Measurements from ENCODE around the gene TMPRSS11D. TPM values are rescaled to one million over a fixed set of nuclear protein-coding genes. Genes with fewer than 3 reads are reported as not detected.

Gene TMPRSS11D
- total RNA-seq, 1 experiment from 2014 or later = not detected

DNA sequence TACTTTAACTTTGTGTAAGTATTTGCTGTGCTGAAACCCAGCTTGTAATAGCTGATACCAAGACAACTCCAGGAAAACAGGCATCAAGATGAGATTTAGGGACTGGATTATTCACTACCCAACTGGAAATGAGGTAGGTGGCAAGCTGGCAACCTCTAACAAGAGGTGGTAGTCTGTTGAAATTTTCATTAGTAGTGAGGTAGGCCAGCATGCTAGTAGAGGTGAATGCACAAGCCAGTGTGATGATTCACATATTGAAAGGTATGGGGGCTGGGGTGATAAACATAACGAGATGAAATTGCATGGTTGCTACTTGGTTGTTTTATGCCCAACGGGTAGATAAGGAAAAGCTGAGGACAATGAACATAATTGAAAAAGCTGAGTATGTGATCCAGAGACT, 8.5 kb upstream of the TMPRSS11D start:
- H3K9me2 ChIP-seq (ENCODE audit: insufficient read depth) = no peaks in the 10 kb centered on the region
- no peaks in the 10 kb centered on the region for H3K9me3 ChIP-seq (ENCODE audit: insufficient read depth, low read depth)
- no peak overlapping the region for H2AFZ ChIP-seq
- BruUV-seq (replicated peaks) = no TSS peak
- H4K20me1 ChIP-seq (ENCODE audit: insufficient read depth) = no peaks in the 10 kb centered on the region
- no peak overlapping the region for H3K4me3 ChIP-seq
- ChIA-PET CTCF (no interaction called here), POLR2A (ENCODE audit: unreplicated experiment) (no interaction called here)
- intact Hi-C loops (cut with micrococcal nuclease; ENCODE audit: unreplicated experiment) = no loop called here
- no peaks in the 10 kb centered on the region for H3F3A ChIP-seq (ENCODE audit: insufficient read depth, low read depth)
- no peaks in the 10 kb centered on the region for H3K79me2 ChIP-seq (ENCODE audit: low read depth)
- H3K36me3 ChIP-seq (ENCODE audit: low read depth) = no peaks in the 10 kb centered on the region
- H3K27me3 ChIP-seq (ENCODE audit: insufficient read depth, low read depth) = no peaks in the 10 kb centered on the region
- no peak for DNase-seq
- no peak overlapping the region for H3K27ac ChIP-seq
- no peak overlapping the region for H3K4me2 ChIP-seq
- no peaks in the 10 kb centered on the region for H3K4me1 ChIP-seq (replicated peaks; ENCODE audit: insufficient read depth)
- no peak for TF ChIP-seq EZH2 (IDR thresholded peaks at IDR 0.05; ENCODE audit: low read depth)
- TF ChIP-seq CTCF (conservative IDR thresholded peaks at IDR 0.05) = no peak

GRCh38 chr4:67891645-67892044, 7.8 kb upstream of the TMPRSS11D start:
- intact Hi-C loops (cut with micrococcal nuclease; ENCODE audit: unreplicated experiment) = no loop called here
- ChIA-PET POLR2A (ENCODE audit: unreplicated experiment) (no interaction called here), CTCF (no interaction called here)
- H3K27ac ChIP-seq = no peak overlapping the region
- H3K9me2 ChIP-seq (ENCODE audit: insufficient read depth) = no peaks in the 10 kb centered on the region
- no peaks in the 10 kb centered on the region for H3K36me3 ChIP-seq (ENCODE audit: low read depth)
- no peak overlapping the region for H3K4me2 ChIP-seq
- no TSS peak for BruUV-seq (replicated peaks)
- H3K79me2 ChIP-seq (ENCODE audit: low read depth) = no peaks in the 10 kb centered on the region
- H3F3A ChIP-seq (ENCODE audit: insufficient read depth, low read depth) = no peaks in the 10 kb centered on the region
- H3K27me3 ChIP-seq (ENCODE audit: insufficient read depth, low read depth) = no peaks in the 10 kb centered on the region
- no peak for DNase-seq
- TF ChIP-seq CTCF (conservative IDR thresholded peaks at IDR 0.05) (no peak), EZH2 (IDR thresholded peaks at IDR 0.05; ENCODE audit: low read depth) (no peak)
- no peak overlapping the region for H2AFZ ChIP-seq
- H3K9me3 ChIP-seq (ENCODE audit: insufficient read depth, low read depth) = no peaks in the 10 kb centered on the region
- H3K4me1 ChIP-seq (replicated peaks; ENCODE audit: insufficient read depth) = no peaks in the 10 kb centered on the region
- no peaks in the 10 kb centered on the region for H4K20me1 ChIP-seq (ENCODE audit: insufficient read depth)
- no peak overlapping the region for H3K4me3 ChIP-seq

- intact Hi-C loops (cut with micrococcal nuclease; ENCODE audit: unreplicated experiment) = no loop called here
- ChIA-PET CTCF (no interaction called here), POLR2A (ENCODE audit: unreplicated experiment) (interaction anchor here (0.7 kb wide), 1 partner anchor 239 kb away, joined by 5 read pairs; no protein-coding TSS in a partner anchor)
- Histone ChIP-seq H3K36me3 (ENCODE audit: low read depth) (no peaks in the 10 kb centered on the region), H3F3A (ENCODE audit: insufficient read depth, low read depth) (0 out of 2 replicates have a peak, but pooled peaks cover 3% of the 10 kb centered on the region), H4K20me1 (ENCODE audit: insufficient read depth) (no peaks in the 10 kb centered on the region), H3K79me2 (ENCODE audit: low read depth) (no peaks in the 10 kb centered on the region), H3K9me2 (ENCODE audit: insufficient read depth) (no peaks in the 10 kb centered on the region), H3K27me3 (ENCODE audit: insufficient read depth, low read depth) (no peaks in the 10 kb centered on the region), H3K9me3 (ENCODE audit: insufficient read depth, low read depth) (no peaks in the 10 kb centered on the region), H2AFZ (no peak overlapping the region), H3K4me2 (no peak overlapping the region), H3K27ac (no peak overlapping the region), H3K4me1 (replicated peaks; ENCODE audit: insufficient read depth) (no peaks in the 10 kb centered on the region), H3K4me3 (no peak overlapping the region)
- BruUV-seq (replicated peaks) = no TSS peak
- TF ChIP-seq CTCF (conservative IDR thresholded peaks at IDR 0.05) (no peak), EZH2 (IDR thresholded peaks at IDR 0.05; ENCODE audit: low read depth) (no peak)
- DNase-seq = no peak
Measured at GRCh38 chr4:67886281-67886680, 2.5 kb upstream of the TMPRSS11D start.
